GM21423 (cell line): ENCODE data around the gene KDM6A.
A peak's percentile ranks its signal among the peaks of the same experiment; 100 is the strongest.
"Not testable (repeated sequence)": the region's sequence is repeated elsewhere in the genome, so short reads cannot be mapped to it uniquely, and the experiment has no call there.

Experiments
- ATAC-seq: cut with Tn5 transposase; IDR thresholded peaks from one replicate; pipeline ENCODE4 v1.9.1; 2021; ENCODE audit warnings: mild to moderate bottlenecking, moderate library complexity; ENCODE audit not compliant: unreplicated experiment

The KDM6A gene

DNA sequence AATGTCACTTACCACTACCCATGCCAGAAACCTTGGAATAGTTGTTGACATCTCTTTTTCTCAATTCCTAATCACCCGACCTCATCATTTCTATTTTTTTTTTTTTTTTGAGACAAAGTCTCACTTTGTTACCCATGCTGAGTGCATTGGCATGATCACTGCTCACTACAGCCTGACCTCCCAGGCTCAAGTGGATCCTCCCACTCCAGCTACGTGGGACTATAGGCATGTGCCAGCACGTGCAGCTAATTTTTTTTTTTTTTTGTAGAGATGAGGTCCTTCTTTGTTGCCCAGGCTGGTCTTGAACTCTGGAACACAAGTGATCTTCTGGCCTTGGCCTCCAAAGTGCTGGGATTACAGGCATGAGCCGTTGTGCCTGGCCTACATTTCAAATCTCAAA, 12.0 kb downstream of the KDM6A start:
- ATAC-seq = no peak

DNA sequence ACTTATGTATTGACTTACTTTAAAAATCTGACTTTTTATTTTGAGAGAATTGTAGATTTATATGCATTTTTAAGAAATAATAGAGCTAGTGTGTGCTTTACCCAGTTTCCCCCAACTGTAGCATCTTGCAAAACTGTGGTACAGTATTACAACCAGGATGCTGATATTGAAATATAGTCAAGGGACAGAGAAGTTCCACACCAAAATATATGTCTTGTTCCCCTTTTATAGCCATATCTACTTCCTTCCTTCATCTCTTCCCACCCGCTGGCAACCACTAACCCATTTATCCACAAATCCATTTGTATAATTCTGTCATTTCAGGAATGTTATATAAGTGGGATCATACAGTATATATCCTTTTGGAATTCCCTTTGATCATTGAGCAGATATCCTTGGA, 16.8 kb downstream of the KDM6A start:
- no peak for ATAC-seq

DNA sequence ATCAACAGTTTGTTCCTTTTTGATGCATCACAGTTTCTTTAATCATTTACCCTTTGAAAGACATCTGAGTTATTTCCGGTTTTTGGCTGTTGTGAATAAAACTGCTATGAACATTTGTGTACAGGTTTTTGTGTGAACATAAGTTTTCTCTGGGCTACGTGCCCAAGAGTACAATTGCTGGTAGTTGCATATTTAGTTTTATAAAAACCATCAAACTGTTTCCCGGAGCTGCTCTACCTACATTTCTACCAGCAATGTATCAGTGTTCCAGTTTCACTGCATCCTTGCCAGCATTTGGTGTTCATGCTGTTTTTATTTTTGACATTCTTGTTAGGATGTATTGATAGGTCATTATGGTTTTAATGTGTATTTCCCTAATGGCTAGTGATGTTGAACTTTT, 17.3 kb downstream of the KDM6A start:
- no peak for ATAC-seq

DNA sequence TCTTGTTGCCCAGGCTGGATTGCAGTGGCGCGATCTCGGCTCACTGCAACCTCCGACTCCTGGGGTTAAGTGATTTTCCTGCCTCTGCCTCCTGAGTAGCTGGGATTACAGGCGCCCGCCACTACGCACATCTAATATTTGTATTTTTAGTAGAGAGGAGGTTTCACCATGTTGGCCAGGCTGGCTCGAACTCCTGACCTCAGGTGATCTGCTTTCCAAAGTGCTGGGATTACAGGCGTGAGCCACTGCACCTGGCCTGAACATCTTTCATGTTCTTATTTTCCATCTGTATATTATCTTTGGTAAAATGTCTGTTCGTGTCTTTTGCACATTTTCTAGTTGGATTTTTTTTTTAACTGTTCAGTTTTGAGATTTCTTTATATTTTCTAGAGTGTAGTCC, 17.7 kb downstream of the KDM6A start:
- ATAC-seq = not testable (repeated sequence)

DNA sequence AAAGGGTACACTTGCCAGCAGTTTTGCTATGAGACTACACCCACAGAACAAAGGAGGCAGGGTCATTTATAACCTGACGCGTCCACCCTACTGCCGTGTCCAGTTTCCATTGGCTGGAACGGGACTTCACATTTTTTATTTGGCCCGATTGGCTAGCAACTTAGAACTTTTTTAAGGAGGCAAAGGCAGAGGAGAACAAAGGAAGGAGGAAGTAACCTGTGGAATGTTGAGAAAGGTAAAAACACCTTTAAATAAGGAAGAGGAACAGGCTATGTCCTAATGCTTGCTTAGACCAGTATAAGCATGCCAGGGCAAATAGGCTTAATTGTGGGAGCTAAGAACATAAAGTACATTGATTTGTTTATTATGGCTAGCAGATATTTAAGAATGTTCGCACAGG, 18.7 kb downstream of the KDM6A start:
- ATAC-seq = no peak

DNA sequence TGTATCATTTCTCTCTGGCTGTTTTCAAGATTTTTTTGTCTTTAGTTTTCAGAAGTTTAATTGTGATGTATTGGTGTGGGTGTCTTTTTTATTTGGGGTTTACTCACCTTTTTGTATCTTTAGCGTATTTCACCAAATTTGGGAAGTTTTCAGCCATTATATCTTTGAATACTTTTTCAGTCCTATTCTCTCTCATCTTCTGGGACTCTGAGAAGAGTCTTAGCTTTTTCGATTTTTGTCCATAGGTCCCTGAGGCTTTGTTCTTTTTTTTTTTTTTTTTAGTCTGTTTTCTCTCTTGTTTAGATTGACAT, 23.8 kb downstream of the KDM6A start:
- ATAC-seq = no peak

DNA sequence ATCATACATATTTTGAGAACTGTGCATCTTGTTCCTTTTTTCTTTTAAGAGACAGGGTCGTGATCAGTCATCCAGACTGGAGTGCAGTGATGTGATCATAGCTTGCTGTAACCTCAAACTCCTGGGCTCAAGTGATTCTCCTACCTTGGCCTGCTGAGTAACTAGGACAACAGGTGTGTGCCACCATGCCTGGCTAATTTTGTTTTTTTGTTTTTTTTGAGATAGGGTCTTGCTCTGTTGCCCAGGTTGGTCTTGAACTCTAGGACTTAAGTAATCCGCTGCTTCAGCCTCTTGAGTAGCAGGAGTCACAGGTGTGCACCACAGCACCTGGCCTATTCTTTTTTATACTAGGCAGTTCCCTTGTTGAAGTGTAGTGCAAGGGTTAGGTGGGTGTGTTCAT, 24.6 kb downstream of the KDM6A start:
- ATAC-seq = no peak

DNA sequence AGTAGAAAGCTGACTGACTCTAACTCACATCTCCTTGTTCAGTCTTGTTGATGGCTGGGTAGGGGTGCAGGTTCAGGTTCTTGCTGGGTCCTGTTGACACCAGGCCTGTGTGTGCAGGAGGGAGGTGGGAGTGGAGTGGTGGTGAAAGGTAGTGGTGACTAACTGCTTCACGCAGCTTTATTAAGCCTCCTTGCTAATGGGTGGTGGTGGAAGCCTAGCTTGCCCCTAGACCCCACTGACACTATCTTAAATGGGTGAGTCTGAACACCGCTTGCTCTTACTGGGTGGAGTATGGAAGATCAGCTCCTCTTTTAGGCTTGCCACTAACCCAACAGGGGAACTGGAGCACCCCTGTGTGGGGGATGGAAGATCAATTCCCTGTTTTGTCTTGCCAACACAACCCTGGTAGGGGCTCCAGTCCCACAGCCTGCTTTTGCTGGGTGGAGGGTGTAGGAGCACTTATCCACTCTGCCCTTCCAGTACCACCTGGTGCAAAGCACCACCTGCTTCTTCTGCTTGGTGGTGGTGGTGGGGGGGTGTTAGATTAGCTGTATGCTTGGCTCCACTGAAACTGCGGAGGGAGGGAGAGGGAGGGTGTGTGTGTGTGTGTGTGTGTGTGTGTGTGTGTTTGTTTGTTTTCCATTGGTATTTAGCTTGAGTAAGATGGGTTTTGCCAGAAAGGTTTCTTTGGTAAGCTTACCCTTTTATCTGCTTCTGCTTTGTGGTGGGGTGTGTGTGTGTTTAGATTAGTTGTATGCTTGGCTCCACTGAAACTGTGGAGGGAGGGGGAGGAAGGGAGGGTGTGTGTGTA, 25.6 kb downstream of the KDM6A start:
- ATAC-seq = no peak

DNA sequence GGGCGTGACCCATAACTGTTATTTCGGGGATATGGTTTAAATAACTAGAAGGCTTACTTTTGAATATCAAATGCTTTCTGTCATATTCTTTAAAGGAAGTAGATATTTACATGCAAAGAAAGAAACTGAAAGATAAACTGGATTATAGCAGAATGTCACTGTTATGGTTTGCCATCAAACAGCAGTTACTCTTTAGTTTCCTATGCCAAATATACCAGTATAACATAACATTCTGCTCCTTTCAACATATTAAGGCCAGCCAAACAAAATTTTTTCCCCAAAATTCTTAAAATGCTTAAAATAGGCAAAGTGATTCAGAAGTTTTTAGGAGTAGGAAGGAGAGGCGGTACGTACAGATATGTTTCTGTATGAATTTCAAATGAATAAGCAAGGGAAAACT, 27.0 kb downstream of the KDM6A start:
- ATAC-seq = no peak

DNA sequence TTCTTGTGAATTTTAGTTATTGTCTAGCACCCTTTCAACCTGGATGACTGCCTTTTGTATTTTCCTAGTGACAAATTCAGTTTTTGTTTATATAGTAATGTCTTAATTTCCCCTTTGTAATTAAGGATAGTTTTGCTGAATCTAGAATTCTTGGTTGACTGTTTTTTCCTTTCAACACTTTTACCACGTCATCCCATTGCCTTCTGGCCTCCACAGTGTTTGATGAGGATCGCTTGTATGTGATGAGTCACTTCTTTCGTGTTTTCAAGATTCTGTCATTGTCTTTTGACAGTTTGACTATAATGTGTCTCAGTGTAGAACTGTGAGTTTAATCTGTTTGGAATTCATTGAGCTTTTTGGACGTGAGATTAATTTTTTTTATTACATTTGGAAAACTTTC, 30.1 kb downstream of the KDM6A start:
- no peak for ATAC-seq

DNA sequence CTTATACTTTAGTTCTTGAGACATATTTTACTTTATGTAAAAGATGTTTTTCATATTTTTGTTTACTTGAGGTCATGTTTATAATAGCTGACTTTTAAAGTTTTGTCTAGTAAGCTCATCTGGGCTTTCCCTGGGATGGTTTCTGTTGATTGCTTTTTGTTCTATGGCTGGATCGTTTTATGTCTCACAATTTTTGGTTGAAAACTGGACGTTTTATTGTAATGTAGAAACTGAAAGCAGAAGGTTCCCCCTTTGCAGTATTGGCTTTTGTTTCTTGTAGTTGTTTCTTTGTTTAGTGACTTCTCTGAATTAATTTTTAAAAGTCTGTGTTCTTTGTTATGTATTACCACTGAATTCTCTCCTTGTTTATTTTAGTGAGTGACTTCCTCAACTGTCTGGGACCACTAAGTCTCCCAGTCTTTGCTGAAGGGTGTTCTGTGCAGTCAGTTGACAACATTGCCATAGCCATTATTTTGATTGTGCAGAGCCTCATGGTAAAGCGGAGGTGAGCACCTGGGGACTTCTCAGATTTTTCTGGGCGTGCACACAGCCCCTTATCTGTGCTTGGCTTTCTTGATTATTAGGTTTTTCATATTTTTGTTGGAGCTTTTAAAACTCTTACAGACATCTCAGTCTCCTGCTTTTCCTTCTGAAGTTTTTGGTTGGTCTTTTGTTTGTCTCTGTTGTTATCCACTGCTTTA, 31.0 kb downstream of the KDM6A start:
- no peak for ATAC-seq

DNA sequence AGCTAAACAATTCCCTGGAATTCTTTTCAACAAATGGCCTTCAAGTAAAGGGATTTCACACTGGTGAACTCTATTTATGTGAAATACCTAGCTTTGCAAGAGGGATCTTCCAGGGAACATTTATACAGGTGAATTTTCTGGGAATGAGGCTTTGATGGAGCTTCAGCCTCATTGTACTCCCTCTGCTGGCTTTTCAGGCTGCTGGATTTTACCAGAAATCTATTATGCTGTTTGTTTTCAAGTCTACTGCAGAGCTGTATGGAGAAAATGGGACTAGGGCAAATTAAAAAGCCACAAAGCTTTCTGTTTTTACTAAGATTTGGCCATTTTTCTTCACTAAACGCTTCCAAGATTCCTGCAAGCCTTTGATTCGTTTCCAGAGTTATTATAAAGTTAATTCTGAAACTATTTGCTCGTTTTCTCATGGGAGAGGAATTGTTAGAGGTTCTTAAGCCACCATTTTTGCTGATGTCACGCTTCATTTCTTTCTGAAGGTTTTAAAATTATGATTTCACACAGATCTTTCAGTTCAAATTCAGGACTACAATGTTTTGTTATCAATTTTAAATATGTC, 31.6 kb downstream of the KDM6A start:
- ATAC-seq = no peak

DNA sequence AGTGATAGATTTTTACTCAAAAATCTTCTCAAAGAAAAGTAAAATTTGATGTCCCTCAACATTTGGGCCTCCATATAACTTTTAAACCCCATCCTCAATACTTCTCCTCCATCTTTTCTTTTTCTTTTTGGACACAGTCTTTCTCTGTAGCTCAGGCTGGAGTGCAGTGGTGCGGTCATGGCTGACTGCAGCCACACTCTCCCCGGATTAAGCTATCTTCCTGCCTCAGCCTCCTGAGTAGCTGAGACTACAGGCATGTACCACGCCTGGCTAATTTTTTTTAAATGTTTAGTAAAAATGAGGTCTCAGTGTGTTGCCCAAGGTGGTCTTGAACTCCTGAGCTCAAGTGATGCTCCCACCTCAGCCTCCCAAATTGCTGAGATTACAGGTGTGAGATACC, 33.1 kb downstream of the KDM6A start:
- ATAC-seq = no peak

DNA sequence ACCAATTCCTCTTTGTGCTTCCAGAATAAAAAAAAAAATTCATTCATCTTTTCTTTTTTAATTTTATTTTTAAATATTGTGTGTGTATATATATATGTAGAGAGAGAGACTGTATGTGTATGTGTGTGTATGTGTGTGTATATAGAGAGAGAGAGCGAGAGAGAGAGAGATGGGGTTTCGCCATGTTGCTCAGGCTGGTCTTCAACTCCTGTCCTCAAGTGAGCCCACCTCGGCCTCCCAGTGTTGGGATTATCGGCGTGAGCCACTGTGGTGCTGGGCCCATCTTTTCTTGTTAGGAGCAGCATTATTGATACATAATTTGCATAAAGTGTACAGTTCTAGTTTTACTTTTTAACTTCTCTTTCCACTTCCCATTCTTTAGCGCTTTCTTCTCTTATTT, 33.6 kb downstream of the KDM6A start:
- no peak for ATAC-seq

DNA sequence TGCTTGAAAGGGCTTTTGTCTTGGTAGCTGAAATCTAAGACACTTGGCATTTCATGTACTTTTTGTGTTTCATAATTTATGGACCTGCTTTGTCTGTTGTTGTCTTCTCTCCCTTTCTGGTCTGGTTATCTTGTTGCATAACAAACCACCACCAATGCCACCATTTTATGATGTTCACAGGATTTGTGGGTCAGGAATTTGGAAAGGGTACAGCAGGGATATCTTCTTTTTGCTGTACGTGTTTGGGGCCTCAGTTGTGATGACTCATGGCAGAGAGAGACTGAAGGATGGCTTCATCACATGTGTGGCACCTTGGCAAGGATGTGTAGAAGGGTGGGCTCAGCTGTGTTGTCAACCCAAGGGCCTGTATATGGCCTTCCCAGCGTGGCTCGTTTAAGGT, 35.2 kb downstream of the KDM6A start:
- no peak for ATAC-seq

DNA sequence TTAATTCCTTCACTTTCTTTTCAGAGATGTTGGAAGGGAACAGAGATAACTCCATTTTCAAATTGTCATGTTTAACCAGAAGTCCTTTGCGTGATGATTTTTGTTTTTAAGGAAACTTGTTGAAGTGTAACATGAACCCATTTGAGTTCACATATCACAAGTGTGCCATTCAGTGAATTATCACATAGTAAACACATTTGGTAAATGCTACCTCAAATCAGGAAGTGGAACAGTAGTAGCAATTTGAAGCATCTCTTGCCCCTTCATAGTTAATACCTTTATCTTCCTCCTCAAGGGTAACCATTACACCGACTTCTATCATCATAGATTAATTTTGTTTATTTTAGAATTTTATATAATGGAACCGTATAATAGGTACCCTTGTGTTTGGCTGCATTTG, 35.8 kb downstream of the KDM6A start:
- no peak for ATAC-seq

DNA sequence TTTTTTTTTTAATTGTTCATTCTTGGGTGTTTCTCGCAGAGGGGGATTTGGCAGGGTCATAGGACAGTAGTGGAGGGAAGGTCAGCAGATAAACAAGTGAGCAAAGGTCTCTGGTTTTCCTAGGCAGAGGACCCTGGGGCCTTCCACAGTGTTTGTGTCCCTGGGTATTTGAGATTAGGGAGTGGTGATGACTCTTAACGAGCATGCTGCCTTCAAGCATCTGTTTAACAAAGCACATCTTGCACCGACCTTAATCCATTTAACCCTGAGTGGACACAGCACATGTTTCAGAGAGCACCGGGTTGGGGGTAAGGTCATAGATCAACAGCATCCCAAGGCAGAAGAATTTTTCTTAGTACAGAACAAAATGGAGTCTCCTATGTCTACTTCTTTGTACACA, 37.5 kb downstream of the KDM6A start:
- not testable (repeated sequence) for ATAC-seq

DNA sequence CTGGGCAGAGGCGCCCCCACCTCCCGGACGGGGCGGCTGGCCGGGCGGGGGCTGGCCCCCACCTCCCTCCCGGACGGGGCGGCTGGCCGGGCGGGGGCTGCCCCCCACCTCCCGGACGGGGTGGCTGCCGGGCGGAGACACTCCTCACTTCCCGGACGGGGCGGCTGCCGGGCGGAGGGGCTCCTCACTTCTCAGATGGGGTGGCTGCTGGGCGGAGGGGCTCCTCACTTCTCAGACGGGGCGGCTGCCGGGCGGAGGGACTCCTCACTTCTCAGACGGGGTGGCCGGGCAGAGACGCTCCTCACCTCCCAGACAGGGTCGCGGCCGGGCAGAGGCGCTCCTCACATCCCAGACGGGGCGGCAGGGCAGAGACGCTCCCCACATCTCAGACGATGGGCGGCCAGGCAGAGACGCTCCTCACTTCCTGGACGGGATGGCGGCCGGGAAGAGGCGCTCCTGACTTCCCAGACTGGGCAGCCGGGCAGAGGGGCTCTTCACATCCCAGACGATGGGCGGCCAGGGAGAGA, 38.1 kb downstream of the KDM6A start:
- ATAC-seq = not testable (repeated sequence)

DNA sequence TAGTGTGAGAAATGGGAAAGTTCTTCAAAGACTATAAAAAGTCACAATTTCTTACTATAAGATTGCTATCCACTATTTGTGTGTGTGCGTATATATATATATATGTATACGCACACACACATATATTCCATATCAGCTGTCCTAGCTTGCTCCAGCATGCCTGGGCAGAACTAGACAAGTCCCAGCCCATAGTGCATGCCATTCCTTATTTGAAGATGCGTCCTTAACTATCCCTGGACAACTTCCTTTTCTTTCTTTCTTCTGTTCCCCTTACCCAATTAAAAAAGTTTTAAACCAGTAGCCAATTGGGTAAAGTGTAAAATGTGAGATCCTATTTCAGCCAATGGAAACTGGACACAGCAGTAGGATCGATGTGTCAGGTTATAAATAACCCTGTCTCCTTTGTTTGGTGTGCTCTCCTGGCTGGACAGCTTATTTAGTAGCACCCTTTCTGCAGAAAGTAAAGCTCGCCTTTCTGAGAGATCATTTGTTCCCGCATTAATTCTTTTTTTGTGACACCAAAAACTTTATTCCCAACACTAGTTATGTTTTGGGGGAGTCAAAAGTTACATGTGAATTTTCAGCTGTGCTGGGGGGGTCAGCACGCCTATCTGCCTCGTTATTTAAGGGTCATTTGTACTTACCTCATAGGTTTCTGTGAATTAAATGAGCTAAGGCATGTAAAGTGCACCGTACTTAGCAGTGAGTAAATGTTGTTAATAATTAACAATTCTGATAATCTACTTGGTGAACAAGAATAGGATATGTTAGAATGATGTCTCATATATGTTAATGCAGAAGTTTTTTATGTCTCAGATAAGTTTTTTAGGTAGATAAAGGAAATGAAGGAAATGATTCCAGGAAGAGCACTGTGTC, 40.9 kb downstream of the KDM6A start:
- ATAC-seq = peak; percentile 50

DNA sequence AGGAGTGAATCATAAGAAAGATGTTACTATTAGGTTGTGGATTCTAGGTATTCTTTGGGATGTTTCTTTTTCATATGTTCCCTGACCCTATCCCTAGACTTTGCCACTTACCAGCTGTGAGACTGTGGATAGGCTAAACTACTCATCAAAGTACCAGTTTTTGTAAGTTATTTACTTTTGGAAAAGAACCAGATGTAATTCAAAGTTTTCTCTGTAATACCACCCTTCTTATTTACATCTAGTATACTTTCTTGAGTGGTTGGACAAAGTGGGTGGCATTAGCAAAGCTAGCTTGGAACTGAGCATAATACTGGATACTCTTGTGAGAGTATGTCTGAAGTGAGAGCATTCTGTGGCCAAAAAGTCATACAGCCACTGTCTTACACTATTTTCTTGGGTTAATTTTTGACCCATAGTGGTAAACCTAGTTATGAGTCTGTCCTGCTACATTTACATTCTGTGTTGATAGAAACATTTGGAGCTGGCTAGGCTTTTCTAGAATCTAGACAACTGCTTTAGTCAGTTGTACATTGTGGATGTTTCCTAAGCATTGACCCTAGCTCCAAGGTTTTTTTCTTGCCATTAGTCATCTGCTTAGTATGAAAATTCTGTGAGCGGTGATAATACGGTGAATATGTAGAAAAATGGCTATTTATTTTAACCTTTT, 41.7 kb downstream of the KDM6A start:
- peak; percentile 91 for ATAC-seq
